ENCODE data around the gene CDC42EP3.

GRCh38 chr2:37614061-37614738 is 57.2 kb downstream of the CDC42EP3 start:
- TF ChIP-seq CTCF (IDR thresholded peaks at IDR 0.05) (no peak), POLR2A (IDR thresholded peaks at IDR 0.05) (no peak)
